Choroid plexus epithelial cell (primary cell): ENCODE data around the gene ADAMTS14.
A peak's percentile ranks its signal among the peaks of the same experiment; 100 is the strongest.

Source experiments
- DNase-seq: peaks from one replicate; pipeline ENCODE4 v3.0.0-alpha.2; 2010; ENCODE audit warnings: low read depth
- H3K4me3 ChIP-seq: 2 replicates; pipeline ENCODE4 v1.5.1; 2011; ENCODE audit warnings: low read depth, mild to moderate bottlenecking, control low read depth, low read length, moderate library complexity
- TF ChIP-seq, protein P1 (sequence below): conservative IDR thresholded peaks from 2 replicates; pipeline ENCODE4 v1.5.1; 2011; ENCODE audit warnings: low read depth, mild to moderate bottlenecking, control low read depth, inconsistent platforms, low read length, moderate library complexity

The ADAMTS14 gene

DNA sequence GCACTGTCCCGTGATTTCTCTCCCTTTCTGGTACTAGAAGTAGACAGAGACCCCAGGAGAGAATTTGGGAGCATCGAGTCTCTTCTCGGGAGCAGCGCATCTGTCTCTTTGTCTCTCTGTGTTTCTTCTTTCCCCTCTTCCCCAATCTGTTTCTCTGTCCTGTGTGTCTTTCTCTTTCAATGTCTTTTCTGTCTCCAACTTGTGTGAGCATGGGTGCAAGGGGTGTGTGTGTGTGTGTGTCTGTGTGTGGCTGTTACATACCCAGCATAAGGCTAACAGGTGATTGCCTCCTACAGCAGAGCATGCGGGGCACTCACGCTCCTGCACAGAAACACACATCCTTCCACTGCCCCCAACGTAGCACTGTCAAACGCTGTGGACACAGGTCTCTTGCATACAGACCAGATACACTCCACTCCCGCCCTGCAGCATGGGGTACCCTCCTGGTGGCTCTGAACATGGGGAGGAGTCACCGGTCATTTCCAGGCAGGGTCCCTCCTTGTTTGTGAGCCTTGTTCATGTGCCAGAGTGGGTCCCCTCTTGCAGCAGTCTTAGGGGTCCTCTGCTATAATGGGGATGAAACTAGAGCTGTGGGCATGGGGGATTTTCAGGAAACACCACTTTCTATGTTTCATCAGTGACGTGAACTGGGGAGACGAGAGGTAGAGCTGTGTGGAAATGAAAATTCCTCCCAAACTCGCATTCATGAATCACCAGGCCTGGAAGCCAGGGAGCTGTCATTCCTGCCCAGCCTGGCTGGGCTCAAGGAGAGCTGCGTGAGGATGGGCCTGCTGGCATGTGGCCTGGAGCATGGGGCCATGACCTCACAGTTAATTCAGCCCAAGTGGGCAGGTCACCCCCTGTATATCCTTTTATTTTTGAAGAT is 980 bp downstream of the ADAMTS14 start:
- TF ChIP-seq, protein P1, sequence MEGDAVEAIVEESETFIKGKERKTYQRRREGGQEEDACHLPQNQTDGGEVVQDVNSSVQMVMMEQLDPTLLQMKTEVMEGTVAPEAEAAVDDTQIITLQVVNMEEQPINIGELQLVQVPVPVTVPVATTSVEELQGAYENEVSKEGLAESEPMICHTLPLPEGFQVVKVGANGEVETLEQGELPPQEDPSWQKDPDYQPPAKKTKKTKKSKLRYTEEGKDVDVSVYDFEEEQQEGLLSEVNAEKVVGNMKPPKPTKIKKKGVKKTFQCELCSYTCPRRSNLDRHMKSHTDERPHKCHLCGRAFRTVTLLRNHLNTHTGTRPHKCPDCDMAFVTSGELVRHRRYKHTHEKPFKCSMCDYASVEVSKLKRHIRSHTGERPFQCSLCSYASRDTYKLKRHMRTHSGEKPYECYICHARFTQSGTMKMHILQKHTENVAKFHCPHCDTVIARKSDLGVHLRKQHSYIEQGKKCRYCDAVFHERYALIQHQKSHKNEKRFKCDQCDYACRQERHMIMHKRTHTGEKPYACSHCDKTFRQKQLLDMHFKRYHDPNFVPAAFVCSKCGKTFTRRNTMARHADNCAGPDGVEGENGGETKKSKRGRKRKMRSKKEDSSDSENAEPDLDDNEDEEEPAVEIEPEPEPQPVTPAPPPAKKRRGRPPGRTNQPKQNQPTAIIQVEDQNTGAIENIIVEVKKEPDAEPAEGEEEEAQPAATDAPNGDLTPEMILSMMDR, result no peak
- peak; percentile 74 for DNase-seq
- peak overlapping the region; percentile 53 for H3K4me3 ChIP-seq

DNA sequence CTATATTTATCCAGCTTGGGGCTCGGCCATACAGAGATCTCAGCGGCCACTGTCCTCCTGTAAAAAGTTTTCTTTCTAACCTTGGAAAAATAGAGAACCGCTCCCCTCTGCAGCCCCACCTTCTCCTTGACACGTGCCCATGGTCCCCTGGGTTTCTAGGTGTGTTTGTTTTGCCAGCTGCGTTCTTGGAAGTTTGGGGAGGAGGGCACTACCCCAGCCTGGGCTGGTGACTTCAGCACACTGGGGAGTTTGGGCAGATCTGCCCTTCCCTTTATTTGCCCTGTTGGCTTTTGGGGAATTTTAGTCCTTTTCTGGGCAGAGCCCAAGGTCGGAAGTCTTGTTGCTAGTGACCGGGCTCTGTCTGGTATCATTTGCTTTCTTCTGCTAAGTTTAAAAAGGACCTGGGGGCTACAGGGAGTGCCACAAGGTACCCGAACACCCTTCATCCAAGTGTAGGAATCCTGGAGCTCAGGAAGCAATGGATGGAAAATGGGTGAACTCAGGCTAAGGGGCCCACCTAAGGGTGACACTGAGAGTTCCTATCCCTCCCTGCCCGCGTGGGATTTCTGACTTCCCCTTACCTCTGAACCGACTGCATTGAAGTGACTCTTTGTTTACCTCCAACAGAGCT is 1.7 kb downstream of the ADAMTS14 start:
- no peak overlapping the region for H3K4me3 ChIP-seq
- TF ChIP-seq, protein P1, result no peak
- DNase-seq, result no peak

DNA sequence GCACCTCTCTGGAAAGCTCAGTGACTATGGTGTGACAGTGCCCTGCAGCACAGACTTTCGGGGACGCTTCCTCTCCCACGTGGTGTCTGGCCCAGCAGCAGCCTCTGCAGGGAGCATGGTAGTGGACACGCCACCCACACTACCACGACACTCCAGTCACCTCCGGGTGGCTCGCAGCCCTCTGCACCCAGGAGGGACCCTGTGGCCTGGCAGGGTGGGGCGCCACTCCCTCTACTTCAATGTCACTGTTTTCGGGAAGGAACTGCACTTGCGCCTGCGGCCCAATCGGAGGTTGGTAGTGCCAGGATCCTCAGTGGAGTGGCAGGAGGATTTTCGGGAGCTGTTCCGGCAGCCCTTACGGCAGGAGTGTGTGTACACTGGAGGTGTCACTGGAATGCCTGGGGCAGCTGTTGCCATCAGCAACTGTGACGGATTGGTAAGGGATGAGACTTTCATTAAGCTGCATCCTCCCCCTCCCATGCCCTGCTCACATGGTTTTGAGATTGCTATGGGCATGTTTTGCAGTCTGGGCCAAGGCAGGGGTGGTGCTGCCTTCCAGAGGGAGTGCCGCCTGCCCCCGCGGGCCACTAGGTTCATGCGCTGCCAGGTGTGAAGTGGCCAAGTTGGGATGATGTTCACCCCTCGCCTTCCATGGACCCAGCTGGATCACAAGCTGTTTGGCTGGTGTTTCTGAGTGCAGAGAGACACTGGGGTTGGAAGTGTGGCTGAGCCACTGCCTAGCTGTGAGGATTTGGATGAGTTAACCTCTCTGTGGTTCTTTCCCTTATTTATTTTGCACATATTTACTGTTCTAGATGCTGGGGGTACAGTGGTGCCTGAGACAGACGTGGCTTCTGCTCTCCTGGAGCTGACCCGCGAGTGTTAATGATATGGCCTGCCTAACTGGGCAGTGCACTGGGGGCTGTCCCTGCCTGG is 2.5 kb downstream of the ADAMTS14 start:
- H3K4me3 ChIP-seq, result no peak overlapping the region
- TF ChIP-seq, protein P1, result no peak
- no peak for DNase-seq

DNA sequence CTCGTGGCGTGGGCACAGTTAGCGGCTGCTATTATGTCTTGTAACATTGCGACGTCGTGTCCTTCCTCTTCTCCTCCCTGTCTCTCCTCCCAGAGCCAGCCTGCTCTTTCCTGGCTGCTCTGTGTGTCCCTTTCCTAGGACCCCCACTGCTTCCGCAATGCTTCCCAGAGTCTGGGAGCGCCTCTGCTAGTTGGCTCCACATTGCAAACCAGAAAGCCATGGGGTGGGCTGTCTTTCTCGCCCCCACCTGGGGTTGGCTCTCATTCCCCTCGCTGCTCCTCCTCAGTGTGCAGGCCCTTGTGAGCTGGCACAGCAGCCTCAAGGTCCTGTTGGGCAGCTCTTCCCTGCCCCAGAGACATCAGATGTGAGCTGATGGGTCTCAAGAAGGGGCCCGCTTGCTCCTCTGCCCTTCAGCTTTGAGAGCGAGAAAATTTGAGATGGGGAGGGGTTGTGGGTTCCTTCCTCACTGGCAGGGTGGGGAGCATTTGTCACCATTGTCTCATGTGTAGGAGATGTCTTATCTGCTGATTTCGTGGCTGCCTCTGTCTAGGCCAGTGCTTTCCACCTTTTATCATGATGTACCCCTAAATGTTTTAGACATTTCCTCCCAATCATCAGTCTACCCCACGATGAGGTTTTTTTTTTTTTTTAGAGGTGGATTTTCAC is 3.3 kb downstream of the ADAMTS14 start:
- DNase-seq, result no peak
- TF ChIP-seq, protein P1, result no peak
- no peak overlapping the region for H3K4me3 ChIP-seq

DNA sequence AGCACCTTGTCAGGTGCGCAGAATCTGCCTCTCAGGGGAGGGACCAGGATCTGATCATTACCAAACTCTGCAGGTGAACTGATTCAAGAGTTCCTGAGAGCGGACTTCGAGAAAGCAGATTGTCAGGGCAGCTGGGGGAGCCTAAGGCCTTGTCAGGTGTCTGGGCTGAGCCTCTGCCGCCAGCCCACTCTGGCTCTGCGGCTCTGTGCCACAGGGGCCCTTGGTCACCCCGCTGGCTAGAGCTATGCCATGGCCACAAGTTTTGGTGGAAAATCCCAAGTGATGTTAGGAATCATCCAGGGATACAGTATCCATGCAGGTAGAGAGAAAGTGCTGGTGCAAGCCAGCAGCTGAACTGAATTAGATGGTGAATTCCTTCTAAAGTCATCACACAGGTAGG is 4.2 kb downstream of the ADAMTS14 start:
- TF ChIP-seq, protein P1, result no peak
- H3K4me3 ChIP-seq, result no peak overlapping the region
- no peak for DNase-seq

DNA sequence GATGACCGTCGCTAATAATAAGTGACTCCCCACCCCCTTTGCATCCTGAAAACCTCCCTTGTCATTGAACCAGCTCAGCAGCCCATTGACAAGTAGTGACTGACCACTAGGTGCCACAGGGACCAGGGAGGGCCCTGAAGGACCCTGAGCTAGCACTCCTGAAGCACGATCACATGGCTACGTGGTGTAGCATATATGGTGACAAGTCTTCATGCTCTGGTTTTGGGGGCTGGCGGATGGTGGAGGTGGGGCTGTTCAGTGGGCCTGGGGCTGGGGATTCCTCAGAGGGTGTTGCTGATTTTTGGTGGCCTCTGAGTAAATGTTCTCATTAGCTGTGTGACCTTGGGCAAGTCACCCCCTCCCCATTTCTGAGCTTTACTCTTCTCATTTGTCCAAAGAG is 4.7 kb downstream of the ADAMTS14 start:
- TF ChIP-seq, protein P1, result no peak

More for the DNA sequence above, 4.7 kb downstream of the ADAMTS14 start:
- DNase-seq, result no peak
- H3K4me3 ChIP-seq, result no peak overlapping the region
